ENCODE measurements around the gene ARHGAP15.

DNA sequence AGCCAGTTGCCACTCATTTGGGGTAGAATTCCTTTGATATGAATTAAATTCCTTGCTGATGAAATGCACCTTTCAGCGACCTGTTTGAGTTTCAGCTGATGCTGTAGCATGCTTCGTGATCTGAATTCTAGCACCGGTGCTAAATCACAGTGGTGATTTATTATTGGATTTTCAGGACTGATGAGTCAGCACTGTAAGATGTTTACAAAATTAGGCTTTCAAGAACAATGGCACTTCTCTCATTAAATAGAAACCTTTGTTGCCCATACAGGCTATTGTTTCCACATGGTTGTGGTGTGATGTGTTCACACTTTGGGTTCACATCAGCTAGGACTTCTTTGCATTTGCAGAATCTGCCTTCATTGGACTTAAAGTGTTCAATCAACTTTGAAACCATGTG, 687.7 kb downstream of the ARHGAP15 start:
- TF ChIP-seq, protein P1, sequence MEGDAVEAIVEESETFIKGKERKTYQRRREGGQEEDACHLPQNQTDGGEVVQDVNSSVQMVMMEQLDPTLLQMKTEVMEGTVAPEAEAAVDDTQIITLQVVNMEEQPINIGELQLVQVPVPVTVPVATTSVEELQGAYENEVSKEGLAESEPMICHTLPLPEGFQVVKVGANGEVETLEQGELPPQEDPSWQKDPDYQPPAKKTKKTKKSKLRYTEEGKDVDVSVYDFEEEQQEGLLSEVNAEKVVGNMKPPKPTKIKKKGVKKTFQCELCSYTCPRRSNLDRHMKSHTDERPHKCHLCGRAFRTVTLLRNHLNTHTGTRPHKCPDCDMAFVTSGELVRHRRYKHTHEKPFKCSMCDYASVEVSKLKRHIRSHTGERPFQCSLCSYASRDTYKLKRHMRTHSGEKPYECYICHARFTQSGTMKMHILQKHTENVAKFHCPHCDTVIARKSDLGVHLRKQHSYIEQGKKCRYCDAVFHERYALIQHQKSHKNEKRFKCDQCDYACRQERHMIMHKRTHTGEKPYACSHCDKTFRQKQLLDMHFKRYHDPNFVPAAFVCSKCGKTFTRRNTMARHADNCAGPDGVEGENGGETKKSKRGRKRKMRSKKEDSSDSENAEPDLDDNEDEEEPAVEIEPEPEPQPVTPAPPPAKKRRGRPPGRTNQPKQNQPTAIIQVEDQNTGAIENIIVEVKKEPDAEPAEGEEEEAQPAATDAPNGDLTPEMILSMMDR (conservative IDR thresholded peaks at IDR 0.05; ENCODE audit: low read length), result no peak
- no peak for TF ChIP-seq EZH2phosphoT487 (IDR thresholded peaks at IDR 0.05; ENCODE audit: borderline replicate concordance, low read depth, low read length)

All from OCI-LY7 (cell line).